Psoas muscle (tissue), 8 donors: ENCODE data around the gene HOXC11. TPM values are rescaled to one million over a fixed set of nuclear protein-coding genes. Genes with fewer than 3 reads are reported as not detected.

Experiments
- ATAC-seq, 4 donors: fragments of 200-7000 bp; cut with Tn5 transposase; one replicate each; pipeline ENCODE4 v1.9.1; 2020; ENCODE audit warnings: moderate library complexity in 3 of 4, mild to moderate bottlenecking in 2 of 4
- DNase-seq, 2 donors: peaks; one replicate each; pipeline ENCODE4 v3.0.0-alpha.2; 2020
- H3K27ac ChIP-seq: fragments of 200-600 bp; one replicate; pipeline ENCODE4 v1.8.0; 2022
- H3K27me3 ChIP-seq, 3 donors: fragments of 200-600 bp in 1 of 3; one replicate each; pipeline versions ENCODE4 v1.6.1 to v1.8.0; 2013 to 2022; ENCODE audit warnings: low read length in 2 of 3, mild to moderate bottlenecking in 2 of 3, moderate library complexity in 1 of 3; ENCODE audit not compliant: insufficient read depth in 3 of 3
- H3K36me3 ChIP-seq, 2 donors: fragments of 200-600 bp in 1 of 2; one replicate each; pipeline versions ENCODE4 v1.6.1 to v1.8.0; 2013 to 2022; ENCODE audit warnings: low read depth in 1 of 2, mild to moderate bottlenecking in 1 of 2, moderate library complexity in 1 of 2; ENCODE audit not compliant: insufficient read depth in 1 of 2
- H3K4me1 ChIP-seq: fragments of 200-600 bp; one replicate; pipeline ENCODE4 v1.8.0; 2022
- H3K4me3 ChIP-seq: fragments of 200-600 bp; one replicate; pipeline ENCODE4 v1.8.0; 2022; ENCODE audit warnings: mild to moderate bottlenecking
- H3K9me3 ChIP-seq: fragments of 200-600 bp; one replicate; pipeline ENCODE4 v1.8.0; 2022
- CTCF ChIP-seq: fragments of 200-600 bp; IDR thresholded peaks from one replicate; pipeline ENCODE4 v1.8.0; 2022; ENCODE audit warnings: antibody characterized with exemption
- WGBS, 3 donors: extraction: QIAGEN DNeasy Blood & Tissue Kit; methylation state at CpG; one replicate each; pipeline versions ENCODE4 v1.1.6 to v1.1.7; 2013; 5-methylcytosine and 5-hydroxymethylcytosine counted together
- intact Hi-C, 2 donors: fragments of 100-400 bp; cut with DNase I; formaldehyde crosslinking; loops; one replicate each; pipeline versions ENCODE4 v1.11.0 to v1.14.2; 2022
- polyA plus RNA-seq, 3 donors: library from polyadenylated mRNA; stranded (reverse); fragments of 200-250 nt; gene quantifications; one replicate each; pipeline ENCODE4 v1.2.3, GENCODE V29; 2013
- total RNA-seq, 4 donors: library from RNA; stranded (reverse); fragmentation: NEBNext Ultra II Directional in 2 of 4; extraction: Animal tissue kit (Norgen Biotek cat#: 25700) in 2 of 4; gene quantifications; one replicate each; pipeline versions ENCODE4 v1.2.1 to v1.2.4, GENCODE V29; 2021 to 2023
- donor health status: healthy with polysubstance abuse.
- donor health status: DM: no; HTN: no; CAD: no; lungs with moderate emphysema.
- donor health status: Bipolar disorder and iron deficiency.
- donor health status: healthy.
- donor health status: DM: yes; HTN: yes; CAD: no.
- donor health status: DM: no; HTN: no; CAD: no.
- donor health status: DM: no; HTN: no; CAD: no.
- donor health status: DM: yes; HTN: yes; CAD: no.

HOXC11 gene
- total and polyA plus RNA-seq, 7 donors: 0.34 to 2.2 (median 0.82) TPM; not detected in 2

- ATAC-seq: no peak
- intact Hi-C loops: no loop called here
- no peak for TF ChIP-seq CTCF
- 29 to 35% (median 32%) methylated on average over 4 of the region's 4 CpGs for WGBS, 3 donors
- Histone ChIP-seq H3K27ac (no peak overlapping the region), H3K36me3 (no peaks in the 10 kb centered on the region), H3K27me3 (peaks cover 8 to 95% (median 38%) of the 10 kb centered on the region in 3 donors), H3K4me1 (no peaks in the 10 kb centered on the region), H3K9me3 (no peaks in the 10 kb centered on the region), H3K4me3 (no peak overlapping the region)
- DNase-seq: no peak
Measured at GRCh38 chr12:53929527-53929926, 43.4 kb upstream of the HOXC11 start.

- ATAC-seq (no peak), DNase-seq (no peak)
- no peaks in the 10 kb centered on the region for H3K36me3 ChIP-seq
- H3K9me3 ChIP-seq: no peaks in the 10 kb centered on the region
- H3K4me3 ChIP-seq: no peak overlapping the region
- peaks cover 8 to 100% (median 47%) of the 10 kb centered on the region in 3 donors for H3K27me3 ChIP-seq
- H3K27ac ChIP-seq: no peak overlapping the region
- TF ChIP-seq CTCF: no peak
- WGBS, 3 donors: 8 to 14% (median 13%) methylated on average over 30 of the region's 30 CpGs
- H3K4me1 ChIP-seq: no peaks in the 10 kb centered on the region
- intact Hi-C loops: no loop called here
Measured at GRCh38 chr12:53930591-53931255, 42.2 kb upstream of the HOXC11 start.

GRCh38 chr12:53931844-53932581 is 40.9 kb upstream of the HOXC11 start:
- Histone ChIP-seq H3K36me3 (no peaks in the 10 kb centered on the region), H3K27me3 (peaks cover 8 to 100% (median 52%) of the 10 kb centered on the region in 3 donors), H3K4me1 (no peaks in the 10 kb centered on the region), H3K27ac (no peak overlapping the region), H3K9me3 (no peaks in the 10 kb centered on the region), H3K4me3 (no peak overlapping the region)
- no peak for TF ChIP-seq CTCF
- DNase-seq (no peak), ATAC-seq (no peak)
- intact Hi-C loops: no loop called here
- WGBS, 3 donors: 69 to 87% (median 81%) methylated on average over 4 of the region's 4 CpGs

- peaks cover 8 to 100% (median 52%) of the 10 kb centered on the region in 3 donors for H3K27me3 ChIP-seq
- intact Hi-C loops: no loop called here
- ATAC-seq (no peak), DNase-seq (no peak)
- 70 to 85% (median 79%) methylated on average over 4 of the region's 4 CpGs for WGBS, 3 donors
- no peak overlapping the region for H3K4me3 ChIP-seq
- no peak overlapping the region for H3K27ac ChIP-seq
- H3K9me3 ChIP-seq: no peaks in the 10 kb centered on the region
- no peak for TF ChIP-seq CTCF
- H3K4me1 ChIP-seq: peaks cover 3% of the 10 kb centered on the region
- no peaks in the 10 kb centered on the region for H3K36me3 ChIP-seq
Measured at GRCh38 chr12:53932915-53933314, 40.0 kb upstream of the HOXC11 start.
